GM19397 (cell line): ENCODE data around the gene SP7.

Experiments
- ATAC-seq: cut with Tn5 transposase; IDR thresholded peaks from one replicate; pipeline ENCODE4 v1.9.1; 2021; ENCODE audit warnings: mild to moderate bottlenecking, moderate library complexity; ENCODE audit not compliant: unreplicated experiment

SP7 gene

DNA sequence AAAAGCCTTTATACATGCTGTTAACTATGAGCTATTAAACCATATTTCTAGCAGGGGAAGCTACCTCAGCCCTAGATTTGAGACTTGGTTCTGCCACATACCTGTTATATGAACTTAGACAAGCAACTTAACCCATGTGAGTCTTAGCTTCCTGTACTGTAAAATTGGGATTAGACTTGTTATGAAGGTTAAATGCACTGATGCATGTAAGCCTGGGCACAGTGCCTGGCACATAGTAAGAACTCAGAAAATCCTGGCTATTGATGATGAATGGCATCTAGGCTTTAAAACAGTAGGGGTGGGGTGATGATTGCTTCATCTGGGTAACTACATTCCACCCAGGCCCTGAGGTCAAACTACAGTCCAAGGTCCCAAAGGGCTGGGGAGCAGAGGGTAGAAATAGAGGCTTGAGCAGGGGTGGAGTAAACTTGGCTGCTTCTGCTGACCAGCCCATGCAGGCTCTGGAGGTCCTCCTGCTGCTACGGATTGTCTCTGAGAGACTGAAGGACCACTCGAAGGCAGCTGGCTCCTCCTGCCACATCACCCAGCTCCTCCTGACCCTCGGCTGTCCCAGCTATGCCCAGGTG is 56.8 kb downstream of the SP7 start:
- no peak for ATAC-seq

- no peak for ATAC-seq
Measured at GRCh38 chr12:53277981-53278380, 58.2 kb downstream of the SP7 start.
